Calu3 (cell line): ENCODE results near the gene ZNF692. TPM values are rescaled to one million over a fixed set of nuclear protein-coding genes. Genes with fewer than 3 reads are reported as not detected.

ENCODE experiments used
- BruUV-seq: library from RNA; stranded (reverse); fragments of 400-500 nt; replicated peaks from 2 replicates; lab custom pipeline; 2021; lab: Mats Ljungman, UMichigan
- CTCF ChIA-PET: fragments of 300-600 bp; sonication (Branson Sonifier 250); formaldehyde crosslinking; loops from one replicate; lab custom pipeline; 2022; ENCODE audit warnings: antibody characterized with exemption; lab: Charles Lee
- DNase-seq: peaks from one replicate; pipeline ENCODE4 v3.0.0; 2022
- H3K27ac Mint-ChIP-seq: one replicate; pipeline ENCODE4 v1.8.0; 2022; ENCODE audit warnings: mixed read lengths; ENCODE audit not compliant: unreplicated experiment
- H3K27me3 Mint-ChIP-seq: one replicate; pipeline ENCODE4 v1.8.0; 2022; ENCODE audit warnings: mixed read lengths; ENCODE audit not compliant: unreplicated experiment
- H3K36me3 Mint-ChIP-seq: one replicate; pipeline ENCODE4 v1.8.0; 2022; ENCODE audit warnings: mild to moderate bottlenecking, moderate library complexity, mixed read lengths; ENCODE audit not compliant: insufficient read depth, unreplicated experiment
- H3K4me1 Mint-ChIP-seq: one replicate; pipeline ENCODE4 v1.8.0; 2022; ENCODE audit warnings: mild to moderate bottlenecking, low read depth, mixed read lengths; ENCODE audit not compliant: unreplicated experiment
- H3K4me3 Mint-ChIP-seq: one replicate; pipeline ENCODE4 v1.8.0; 2022; ENCODE audit warnings: mild to moderate bottlenecking, low read depth, moderate library complexity, mixed read lengths; ENCODE audit not compliant: unreplicated experiment
- H3K9me3 Mint-ChIP-seq: one replicate; pipeline ENCODE4 v1.8.0; 2022; ENCODE audit warnings: low read depth, mixed read lengths; ENCODE audit not compliant: unreplicated experiment
- CTCF ChIP-seq: fragments of 200-600 bp; IDR thresholded peaks from one replicate; pipeline ENCODE4 v1.8.0; 2022; ENCODE audit warnings: antibody characterized with exemption; ENCODE audit not compliant: unreplicated experiment
- intact Hi-C: fragments of 100-400 bp; cut with micrococcal nuclease; formaldehyde crosslinking; loops from one replicate; pipeline ENCODE4 v1.10.0; 2022; ENCODE audit not compliant: unreplicated experiment
- total RNA-seq: library from RNA; stranded (reverse); gene quantifications from 2 replicates; pipeline ENCODE4 v1.2.3, GENCODE V29; 2022

Gene ZNF692
- total RNA-seq, 1 experiment from 2014 or later, result 61.4 TPM

- intact Hi-C loops, result loop anchor here (1.0 kb wide), 3 partner anchors 19 to 47 kb away; no protein-coding TSS in a partner anchor
- Mint-ChIP-seq H3K4me1 (peaks cover 19% of the 10 kb centered on the region), H3K27me3 (peaks cover 9% of the 10 kb centered on the region), H3K27ac (peak overlapping the region; percentile 85), H3K4me3 (peak overlapping the region; percentile 75), H3K36me3 (peaks cover 15% of the 10 kb centered on the region), H3K9me3 (peaks cover 2% of the 10 kb centered on the region)
- TF ChIP-seq CTCF, result no peak
- no peak for DNase-seq
- CTCF ChIA-PET, result no interaction called here
- BruUV-seq, result TSS peak; percentile 97
Observed at GRCh38 chr1:248905662-248906008, 46.8 kb upstream of the ZNF692 start.

GRCh38 chr1:248904437-248905216 lies 45.7 kb upstream of the ZNF692 start:
- intact Hi-C loops, result no loop called here
- no peak for DNase-seq
- CTCF ChIA-PET, result interaction anchor here (0.6 kb wide), 1 partner anchor 1779 kb away, joined by 4 read pairs; no protein-coding TSS in a partner anchor
- H3K36me3 Mint-ChIP-seq, result peaks cover 15% of the 10 kb centered on the region
- no peak overlapping the region for H3K4me3 Mint-ChIP-seq
- H3K4me1 Mint-ChIP-seq, result peaks cover 17% of the 10 kb centered on the region
- no TSS peak for BruUV-seq
- H3K9me3 Mint-ChIP-seq, result peaks cover 2% of the 10 kb centered on the region
- peaks cover 19% of the 10 kb centered on the region for H3K27me3 Mint-ChIP-seq
- no peak for TF ChIP-seq CTCF
- no peak overlapping the region for H3K27ac Mint-ChIP-seq

- no peak for TF ChIP-seq CTCF
- Mint-ChIP-seq H3K9me3 (peaks cover 2% of the 10 kb centered on the region), H3K36me3 (peaks cover 9% of the 10 kb centered on the region), H3K27ac (no peak overlapping the region), H3K27me3 (peaks cover 43% of the 10 kb centered on the region), H3K4me3 (no peak overlapping the region), H3K4me1 (no peaks in the 10 kb centered on the region)
- intact Hi-C loops, result no loop called here
- no peak for DNase-seq
- no TSS peak for BruUV-seq
- CTCF ChIA-PET, result no interaction called here
Observed at GRCh38 chr1:248901578-248901977, 42.7 kb upstream of the ZNF692 start.

GRCh38 chr1:248900637-248901036 lies 41.8 kb upstream of the ZNF692 start:
- no TSS peak for BruUV-seq
- no peak for TF ChIP-seq CTCF
- Mint-ChIP-seq H3K27me3 (peaks cover 44% of the 10 kb centered on the region), H3K27ac (no peak overlapping the region), H3K36me3 (no peaks in the 10 kb centered on the region), H3K4me1 (no peaks in the 10 kb centered on the region), H3K9me3 (peaks cover 2% of the 10 kb centered on the region), H3K4me3 (no peak overlapping the region)
- no peak for DNase-seq
- intact Hi-C loops, result no loop called here
- CTCF ChIA-PET, result no interaction called here
